ENCODE results near the gene ITGA5.
A peak's percentile ranks its signal among the peaks of the same experiment; 100 is the strongest.

The ITGA5 gene

DNA sequence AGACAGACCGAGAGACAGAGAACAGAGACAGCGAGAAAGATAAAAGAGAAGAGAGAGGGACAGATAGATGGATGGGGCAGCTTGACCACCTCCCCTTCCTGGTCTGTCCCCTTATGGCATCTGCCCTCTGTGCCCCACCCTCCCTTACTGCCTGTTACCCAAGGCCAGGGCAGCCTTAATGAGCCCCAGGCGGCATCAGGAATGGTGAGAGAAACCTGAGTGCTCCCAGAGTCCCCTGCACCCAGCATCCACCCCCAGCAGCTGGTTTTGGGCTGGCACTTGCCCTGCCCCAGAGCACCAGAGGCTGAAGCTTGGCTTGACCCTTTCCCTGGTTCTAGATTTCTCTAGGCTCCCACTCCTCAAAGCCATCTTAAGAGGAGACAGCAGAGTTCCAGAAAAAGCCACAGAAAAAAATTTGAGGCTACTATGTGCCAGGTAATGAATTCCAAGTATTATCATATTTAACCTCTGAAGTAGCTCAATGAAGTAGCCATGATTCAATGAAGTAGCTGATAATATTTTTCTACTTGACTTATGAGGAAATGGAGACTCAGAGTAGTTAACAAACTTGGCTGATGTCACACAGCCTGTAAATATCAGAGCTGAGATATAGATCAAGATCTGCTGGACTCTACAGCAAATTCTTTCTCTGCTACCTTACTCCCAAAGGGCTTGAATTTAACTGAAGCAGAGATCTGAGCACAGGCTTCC, 32.5 kb downstream of the ITGA5 start:
- no peak for DNase-seq

DNA sequence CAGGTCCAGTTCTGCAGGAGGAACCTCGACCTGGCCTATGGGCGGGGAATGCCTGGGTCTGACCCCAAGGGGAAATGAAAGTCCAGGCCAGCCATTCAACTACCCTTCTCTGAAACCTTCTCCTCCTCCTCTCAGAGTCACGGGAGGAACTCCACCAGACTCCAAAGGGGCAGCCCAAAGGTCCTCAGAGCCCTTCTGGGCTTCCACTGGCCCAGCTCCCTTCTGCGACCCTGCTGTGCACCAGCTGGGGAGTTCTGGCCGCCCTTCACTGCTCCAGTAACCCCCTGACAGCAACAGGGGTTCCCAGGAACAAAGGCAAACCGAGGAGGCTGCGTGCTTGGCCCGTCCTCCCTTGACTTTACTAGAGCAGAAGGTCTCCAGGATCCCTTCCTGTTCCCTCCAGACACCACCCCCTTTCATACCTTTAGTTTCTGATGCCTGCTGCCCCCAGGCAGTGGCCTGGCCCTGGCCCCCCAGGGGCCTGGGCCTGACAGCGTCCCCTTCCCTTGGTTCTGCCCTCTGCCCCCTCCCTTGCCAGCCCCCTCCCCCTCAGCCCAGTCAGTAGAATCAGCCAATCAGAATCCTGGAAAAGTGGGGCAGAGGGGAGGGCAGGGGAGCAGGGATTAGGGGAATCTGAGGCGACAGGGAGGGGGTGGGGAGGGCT, 33.7 kb downstream of the ITGA5 start:
- DNase-seq = no peak

DNA sequence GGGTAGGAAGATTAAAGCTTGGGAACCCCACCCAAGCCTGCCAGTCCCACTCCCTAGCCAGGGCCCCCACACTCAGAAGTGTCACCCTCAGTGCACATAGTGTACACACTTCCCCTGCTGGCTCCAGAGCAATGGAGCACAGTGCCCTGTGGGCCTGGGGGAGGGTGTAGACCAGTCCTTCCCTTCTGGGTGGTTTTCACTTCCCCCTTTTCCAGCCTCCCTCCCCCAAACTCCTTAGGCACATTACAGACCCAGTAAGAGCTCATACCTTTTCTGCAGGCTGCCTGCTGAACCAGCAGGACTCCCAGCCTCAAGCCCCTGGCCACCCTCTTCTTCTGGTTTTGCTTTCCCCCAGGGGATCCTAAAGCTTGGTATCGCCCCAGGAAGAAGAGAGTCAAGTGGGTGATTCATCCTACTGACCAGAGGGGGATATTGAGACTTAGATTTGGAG, 34.5 kb downstream of the ITGA5 start, which contains the start of gene ZNF385A:
Gene ZNF385A (minus strand): TSS at position 143 of the 451 bp plus-strand sequence. CDS start 219 bp downstream, outside the sequence.
- DNase-seq = no peak

DNA sequence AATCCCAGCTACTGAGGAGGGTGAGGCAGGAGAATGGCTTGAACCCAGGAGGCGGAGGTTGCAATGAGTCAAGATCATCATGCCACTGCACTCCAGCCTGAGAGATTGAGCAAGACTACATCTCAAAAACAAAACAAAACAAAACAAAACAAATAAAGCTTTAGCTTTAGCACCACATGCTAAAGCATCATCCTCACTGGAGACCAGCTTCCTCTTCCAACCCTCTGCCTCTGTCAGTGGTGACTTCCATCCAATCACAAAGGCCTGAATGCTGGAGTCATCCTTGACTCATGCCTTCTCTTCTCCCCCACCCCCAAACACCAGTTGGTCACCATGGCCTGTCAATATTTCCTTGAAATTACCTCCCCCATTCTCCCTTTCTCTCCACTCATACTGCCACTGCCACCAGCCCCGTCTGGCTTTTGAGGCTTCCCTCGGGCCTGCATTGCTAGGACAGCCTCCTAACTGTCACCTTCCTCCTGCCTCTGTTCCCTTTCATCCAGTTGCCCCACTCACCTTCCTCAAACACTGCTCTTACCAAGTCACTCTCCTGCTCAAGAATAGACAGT, 35.9 kb downstream of the ITGA5 start:
- no peak for DNase-seq

DNA sequence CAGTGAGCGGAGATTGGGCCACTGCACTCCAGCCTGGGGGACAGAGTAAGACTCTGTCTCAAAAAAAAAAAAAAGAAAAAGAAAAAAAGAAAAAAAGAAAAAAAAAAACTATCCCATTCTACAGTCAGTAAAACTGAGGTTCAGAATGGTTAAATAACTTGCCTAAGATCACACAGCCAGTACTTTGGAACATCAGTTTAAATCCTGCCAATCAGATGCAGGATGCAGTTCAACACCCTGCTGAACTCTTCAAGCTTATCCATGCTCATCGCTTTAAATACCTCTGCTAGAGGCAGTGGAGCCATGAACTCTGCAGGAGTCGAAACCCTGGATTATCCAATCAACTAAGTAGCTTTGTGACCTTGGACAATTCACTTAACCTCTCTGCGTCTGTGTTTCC, 37.9 kb downstream of the ITGA5 start:
- DNase-seq = no peak

DNA sequence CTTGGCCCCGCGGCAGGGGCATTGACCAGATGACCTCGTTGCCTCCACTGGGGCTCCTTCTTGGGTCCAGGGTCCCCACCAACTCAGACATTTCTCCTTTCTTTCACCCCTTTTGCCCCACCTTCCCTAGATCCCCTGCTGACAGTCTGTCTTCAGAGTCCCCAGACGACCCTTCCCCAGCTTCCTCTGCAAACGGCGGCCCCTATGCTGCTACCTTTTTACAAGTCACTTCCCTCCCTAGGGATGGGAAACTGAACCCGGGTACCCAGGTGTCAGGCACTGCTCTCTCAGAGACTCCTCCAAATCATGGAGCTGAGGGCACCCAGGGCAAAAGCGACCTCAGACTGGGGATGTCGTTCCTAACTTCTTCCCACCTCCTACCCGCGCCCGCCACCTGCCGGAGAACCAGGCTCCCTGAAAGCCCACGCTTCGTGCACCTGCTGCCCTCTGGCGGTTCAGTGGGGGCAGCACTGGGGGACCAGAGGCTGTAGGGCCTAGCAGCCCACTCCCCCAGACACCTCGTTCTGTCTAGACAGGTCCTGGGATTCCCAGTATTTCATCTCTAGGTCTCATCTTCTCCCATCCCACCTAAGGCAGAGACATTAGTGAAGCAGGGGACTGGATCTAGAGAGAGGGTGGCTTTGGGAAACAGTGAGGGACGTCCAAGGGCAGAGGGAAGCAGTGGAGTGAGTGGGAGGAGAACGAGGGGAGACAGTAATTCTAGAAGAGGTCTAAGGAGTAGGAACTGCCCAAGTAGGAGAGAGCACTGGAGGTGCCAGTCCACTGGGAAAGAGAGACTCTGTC, 39.5 kb downstream of the ITGA5 start:
- peak; percentile 93 for DNase-seq

DNA sequence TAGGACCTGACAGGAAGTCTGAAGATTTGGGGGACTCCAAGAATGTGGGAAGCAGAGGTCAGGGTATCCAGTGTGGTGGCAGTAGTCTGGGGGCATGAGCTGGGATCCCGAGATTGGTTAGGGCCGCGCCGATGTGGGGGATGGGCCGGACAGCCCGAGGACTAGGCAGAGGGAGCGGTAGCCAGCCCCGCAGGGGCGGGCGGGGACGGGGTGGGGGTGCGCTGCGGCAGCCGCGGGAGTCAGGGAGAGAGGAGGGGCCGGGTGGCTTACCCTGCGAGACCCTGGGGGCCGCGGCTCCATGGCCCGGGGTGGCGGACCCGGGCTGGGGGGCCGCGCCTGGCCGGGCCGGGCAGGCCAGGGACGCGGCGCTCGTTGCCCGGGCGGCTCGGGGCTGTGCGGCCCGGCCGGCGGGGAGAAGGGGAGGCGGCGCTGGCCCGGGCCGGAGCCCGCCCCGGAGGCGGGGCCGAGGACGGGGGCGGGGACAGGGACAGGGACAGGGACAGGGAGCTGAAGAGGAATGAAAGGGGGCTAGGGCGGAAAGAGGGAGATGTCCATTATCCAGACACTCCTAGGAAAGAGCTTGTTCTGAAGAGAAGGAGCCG, 40.2 kb downstream of the ITGA5 start:
- no peak for DNase-seq

DNA sequence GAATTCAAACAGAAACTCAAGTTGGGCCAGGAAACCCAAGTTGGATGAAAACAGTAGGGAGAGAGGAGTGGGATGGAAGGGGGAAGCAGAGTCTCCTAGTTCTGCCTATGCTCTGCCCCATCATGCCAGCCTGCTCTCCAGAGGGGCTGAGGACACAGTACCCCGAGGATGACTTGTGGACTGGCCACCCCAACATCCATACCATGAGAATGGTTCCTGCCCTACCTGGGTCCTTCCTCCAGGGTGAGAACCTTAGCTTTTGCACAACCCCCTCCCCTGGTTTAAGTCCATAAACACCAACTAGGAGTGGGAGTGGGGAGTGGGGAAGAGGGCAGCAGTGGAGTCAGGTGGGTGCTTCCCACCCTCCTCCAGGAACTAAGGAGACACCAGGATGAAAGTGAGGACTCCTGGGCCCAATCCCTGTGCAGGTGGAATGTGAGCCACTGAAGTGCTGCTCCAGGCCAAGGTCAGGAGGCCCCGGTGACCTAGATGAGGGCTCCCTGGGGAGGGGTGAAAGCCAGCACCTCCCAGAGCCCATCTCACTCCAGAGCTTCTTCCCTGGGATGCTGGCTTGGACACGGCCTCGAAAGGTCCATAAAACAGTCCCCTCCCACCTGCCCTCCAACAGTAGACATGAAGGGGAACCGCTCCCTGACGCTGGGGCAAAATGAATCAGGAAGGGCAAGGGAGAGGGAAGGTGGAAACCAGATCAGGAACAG, 41.1 kb downstream of the ITGA5 start:
- DNase-seq = no peak

DNA sequence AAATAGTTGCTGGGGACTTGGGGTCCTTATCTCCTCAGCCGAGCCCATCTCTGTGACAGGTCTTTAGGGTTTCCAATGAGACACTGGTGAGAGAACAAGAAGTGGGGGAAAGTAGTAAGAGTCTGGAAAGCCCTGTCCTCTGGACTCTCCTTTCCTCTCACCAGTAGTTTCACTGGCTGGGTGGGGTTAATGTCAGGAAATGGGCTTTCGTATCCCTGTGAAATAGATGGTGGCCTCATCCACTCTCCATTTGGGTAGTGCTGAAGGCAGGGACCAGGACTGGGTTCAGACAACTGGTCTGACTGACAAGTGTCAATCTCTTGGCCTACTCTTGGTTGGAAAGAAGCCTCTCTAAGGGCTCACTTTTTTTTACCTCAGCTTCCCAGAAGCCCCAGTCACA, 42.1 kb downstream of the ITGA5 start:
- DNase-seq = no peak

DNA sequence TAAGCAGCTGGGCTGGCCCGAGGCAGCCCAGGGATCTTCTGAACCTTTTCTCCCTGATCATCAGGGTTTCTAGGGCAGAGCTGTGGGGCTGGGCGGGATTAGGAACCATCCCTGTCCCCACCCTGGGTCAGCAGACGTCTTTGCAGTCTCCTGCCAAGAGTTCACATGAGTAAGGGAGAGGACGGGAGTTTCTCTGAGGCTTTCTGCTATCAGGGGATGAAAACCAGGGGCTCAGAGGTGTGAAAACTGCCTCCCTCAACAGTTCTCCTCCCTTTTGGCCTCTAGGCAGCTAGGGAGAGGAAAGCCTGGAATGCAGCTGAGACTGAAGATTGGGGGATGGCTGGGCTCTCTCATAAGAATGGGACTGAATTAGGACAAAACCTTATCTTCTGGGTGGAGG, 42.5 kb downstream of the ITGA5 start:
- no peak for DNase-seq

DNA sequence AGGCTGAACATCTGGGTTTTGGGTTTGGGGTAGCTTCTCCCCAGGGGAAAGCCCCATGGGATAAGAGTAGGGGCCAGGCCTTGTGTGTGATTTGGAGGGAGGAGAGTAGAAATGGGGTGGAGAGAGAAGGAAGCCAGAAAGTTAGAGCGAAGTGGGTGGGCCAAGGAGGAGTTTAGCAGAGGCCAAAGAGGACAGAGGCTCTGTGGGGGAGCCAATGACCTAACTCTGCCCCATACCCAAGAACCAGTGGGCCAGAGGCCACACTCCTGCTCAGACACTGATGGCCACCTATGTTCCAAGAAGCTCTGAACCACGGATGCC, 43.8 kb downstream of the ITGA5 start:
- no peak for DNase-seq

DNA sequence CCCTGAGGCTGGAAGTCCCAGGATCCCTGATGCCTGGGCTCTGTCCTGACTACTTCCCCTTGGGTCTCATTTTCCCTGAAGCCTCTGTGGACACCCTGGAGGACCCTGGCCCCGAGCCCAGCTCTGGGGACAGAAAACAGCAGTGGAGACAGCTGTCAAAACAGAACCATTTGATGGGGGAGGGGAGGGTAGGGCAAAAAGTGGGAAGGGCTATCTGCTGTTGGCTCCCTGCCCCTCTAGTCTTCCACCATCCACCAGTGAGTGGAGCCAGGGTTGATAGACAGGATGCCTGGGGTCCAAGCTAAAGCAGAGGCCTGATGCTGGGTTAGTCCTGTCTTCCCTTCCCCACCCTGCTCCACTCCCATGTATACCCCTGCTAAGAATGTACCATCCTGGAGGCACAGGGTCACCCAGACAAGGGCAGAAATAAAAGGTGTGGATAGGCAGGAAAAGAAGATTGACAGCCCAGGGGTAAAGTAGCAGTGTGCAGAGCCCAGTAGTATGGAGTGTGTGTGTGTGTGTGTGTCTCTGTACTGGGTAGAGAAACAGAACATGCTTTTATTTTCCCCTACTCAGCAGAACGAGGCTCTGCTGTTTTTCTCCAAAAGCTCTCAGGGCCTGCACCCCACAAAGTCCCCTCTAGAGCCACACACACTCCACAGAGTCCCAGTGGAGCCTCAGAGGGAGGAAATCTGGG, 44.4 kb downstream of the ITGA5 start:
- no peak for DNase-seq

DNA sequence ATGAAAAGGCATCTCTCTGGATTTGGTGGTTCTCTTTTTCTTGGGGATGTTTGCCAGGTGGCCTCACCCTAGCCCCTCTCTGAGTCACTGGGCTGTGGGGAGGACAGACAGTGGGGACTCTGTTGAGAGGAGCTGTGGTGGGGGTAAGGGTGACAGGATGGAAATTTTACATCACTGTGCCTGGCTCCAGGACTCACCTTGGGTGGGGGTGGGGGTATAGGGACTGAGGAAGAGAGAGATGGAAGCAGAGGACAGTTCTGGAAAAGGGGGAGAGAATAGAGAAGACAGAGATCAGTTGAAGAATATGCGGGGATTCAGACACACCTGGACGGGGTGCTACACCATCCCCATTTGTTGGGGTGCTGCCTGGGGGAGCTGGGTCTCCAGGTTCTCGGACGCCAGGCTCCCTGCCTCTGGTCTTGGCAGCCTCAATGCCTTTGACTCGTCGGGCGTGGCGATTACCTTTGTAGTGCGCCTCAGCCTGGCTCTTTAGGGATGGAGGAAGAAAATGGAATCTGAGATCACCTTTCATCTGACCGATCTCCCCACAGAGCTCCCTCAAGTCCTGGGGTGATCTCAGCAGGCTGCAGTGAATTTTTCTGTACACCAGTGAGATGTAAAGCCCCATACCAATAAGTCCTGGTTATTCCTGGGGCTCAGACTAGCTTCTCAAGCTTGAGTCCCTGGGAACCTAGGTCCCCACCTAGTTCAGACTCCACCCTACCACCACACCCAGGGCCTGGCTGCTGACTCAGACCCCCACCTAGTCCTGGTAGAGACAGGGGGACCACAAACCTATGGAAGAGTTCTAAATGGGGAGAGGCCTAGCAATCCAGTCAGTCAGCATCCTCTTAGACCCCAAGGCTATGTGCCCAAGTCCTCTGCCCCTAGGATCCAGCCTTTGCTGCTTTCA, 45.2 kb downstream of the ITGA5 start:
- DNase-seq = no peak

DNA sequence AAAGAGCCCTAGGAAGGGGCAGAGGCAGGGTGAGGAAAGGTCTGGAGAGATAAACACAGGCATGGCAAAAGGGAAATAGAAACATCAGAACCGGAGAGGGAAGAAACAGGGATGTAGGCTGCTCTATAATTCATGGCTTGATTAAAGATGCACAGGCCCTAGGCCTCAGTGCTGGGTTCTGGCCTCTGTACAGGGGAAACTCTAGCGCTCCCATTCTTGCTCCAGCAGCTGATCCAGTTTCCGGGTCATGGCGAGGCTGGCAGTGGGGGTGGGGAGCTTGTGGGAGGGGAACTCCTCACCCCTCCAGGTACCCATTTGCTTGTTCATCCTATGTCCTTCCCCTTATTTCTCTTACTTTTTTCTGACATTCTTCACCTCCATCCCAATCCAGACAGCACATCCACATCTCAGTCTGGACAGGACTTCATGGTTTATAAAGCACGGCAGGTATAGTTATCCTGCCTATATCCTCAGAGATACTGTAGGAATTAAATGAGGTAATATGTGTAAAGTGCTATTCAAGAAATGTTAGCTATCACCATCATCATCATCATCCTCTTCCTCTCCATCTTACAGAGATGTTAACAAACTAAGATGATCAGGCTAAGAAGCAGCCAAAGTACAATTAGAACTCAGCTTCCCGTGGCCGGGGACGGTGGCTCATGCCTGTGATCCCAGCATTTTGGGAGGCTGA, 46.8 kb downstream of the ITGA5 start:
- no peak for DNase-seq

DNA sequence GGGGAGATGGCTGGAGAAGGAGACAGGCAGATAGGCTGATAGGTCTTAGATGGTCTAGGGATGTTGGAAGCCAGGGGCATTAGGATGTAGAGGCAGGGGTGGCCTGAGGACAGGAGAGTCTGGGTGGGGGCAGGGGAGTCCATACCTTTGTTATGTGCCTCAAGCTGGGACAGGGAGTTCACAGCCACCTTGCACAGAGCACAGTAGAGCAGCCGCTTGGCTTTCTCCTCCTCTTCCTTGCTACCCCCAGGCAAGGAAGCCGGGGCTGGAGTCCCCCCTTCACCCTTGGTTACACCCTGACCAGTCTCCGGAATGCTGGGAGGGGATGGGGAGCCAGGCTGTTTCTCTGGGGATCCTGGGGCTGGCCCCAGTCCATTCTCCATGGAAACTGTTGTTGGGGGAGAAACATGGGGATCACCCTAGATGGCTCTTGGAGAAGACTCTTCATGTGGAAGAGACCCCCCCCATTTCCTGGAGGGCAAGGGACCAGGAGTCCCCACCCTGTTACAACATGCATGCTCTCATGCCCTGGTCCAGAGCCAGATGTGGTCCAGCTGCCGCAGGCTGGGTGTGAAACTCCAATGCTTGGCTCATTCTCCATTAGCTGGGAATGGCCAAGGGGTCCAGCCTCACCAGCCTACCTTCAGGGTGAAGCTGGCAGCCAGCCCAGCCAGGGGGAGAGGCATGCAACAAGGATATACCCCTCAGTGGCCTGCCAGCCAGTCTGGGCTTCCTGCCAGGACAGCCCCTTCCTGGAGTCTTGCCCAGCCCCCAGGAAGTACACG, 47.5 kb downstream of the ITGA5 start:
- DNase-seq = no peak

DNA sequence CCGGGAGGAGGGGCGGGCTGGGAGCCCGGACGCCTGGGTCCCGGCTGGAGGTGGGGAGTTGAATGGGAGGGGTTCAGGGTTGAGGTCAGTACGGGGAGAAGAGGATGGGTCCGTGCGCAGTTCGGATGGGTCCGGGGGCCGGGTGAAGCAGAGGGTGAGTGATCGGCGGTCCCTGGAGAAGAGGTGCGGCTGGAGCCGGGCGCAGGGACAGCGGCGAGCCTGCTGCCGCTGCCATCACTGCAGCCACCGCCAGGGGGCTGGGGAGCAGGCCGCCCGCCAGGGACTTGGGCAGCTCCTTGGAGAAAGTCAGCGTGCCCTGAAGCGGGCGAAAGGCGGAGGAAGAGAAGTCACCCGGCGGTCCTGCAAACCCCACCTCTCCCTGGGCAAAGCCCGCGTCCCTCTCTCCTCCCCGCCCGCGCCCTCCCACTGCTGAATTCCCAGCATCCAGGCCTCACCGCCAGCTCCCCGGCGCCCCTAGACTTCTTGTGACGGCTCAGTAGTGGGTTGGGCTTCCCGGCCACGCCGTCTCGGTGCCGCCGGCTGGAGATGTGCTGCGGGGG, 48.8 kb downstream of the ITGA5 start:
- DNase-seq = no peak

DNA sequence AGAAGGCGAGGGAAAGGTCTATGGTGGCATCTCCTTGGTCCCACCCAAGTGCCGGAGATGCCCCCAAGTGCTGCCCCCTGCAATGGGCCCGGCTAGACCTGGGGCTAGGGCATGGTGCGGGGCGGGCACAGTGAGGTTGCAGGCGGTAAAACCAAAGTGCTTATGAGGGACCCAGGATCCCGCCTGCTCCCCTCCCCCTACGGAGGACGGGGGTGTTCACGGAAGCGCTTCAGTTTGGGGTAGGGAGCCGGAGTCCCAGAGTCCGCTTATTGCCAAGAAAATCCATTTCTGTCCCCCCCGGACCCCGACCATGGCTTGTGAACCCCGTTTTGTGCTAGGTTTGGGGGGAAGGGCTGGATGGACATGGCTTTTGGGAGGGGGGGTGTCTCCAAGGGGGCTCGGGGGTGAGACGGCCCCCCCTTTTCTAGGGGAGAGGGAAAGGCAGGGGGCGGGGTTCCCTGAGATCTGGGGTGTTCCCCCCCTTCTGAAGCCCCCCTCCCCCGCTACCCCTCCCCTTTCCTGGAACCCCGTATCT, 49.4 kb downstream of the ITGA5 start:
- no peak for DNase-seq

Data from stimulated activated CD4-positive, alpha-beta T cell treated with anti-CD3 and anti-CD28 coated beads, Interleukin-4, amount 100 ng/mL, for 1 hour (primary cell).